ENCODE results near the gene C1QTNF1.
"Not testable (repeated sequence)": the region's sequence is repeated elsewhere in the genome, so short reads cannot be mapped to it uniquely, and the experiment has no call there.

The C1QTNF1 gene

DNA sequence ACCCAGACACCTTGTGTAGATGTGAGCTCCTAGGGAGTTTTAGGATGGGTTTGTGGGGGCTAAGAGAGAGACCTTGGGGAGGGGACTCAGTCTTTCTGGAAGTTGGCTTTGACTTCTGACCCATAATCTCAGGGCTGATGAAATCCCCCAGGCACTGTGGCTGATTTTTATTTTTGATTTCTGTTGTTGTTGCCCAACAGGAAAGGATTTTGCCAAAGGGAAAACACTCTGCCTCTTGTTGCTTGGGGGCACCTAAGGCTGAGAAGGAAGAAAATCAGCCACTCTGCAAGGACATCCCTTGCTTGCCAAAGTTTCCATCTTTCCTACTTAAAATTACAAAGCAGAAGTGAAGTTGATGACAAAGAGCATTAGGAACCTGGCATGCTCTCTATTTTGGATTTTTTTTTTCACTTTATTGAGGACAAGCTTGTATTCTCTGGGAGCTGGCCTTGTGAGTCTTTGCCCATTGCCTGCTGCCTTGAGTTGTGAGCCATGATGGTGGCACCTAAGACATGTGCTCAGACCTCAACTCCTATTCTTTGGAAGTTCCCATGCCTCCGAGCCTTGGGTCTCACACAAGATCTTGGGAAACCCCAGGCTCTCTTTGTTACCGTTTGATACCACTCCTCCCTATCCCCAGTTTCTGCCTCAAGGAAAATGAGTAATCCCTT, 3.2 kb upstream of the C1QTNF1 start:
- Histone ChIP-seq H3K27ac (no peak overlapping the region), H3K4me3 (ENCODE audit: low read depth, low read length) (no peak overlapping the region), H3K36me3 (replicated peaks) (no peaks in the 10 kb centered on the region), H3K27me3 (replicated peaks) (peaks cover 13% of the 10 kb centered on the region)
- TF ChIP-seq, protein P1, sequence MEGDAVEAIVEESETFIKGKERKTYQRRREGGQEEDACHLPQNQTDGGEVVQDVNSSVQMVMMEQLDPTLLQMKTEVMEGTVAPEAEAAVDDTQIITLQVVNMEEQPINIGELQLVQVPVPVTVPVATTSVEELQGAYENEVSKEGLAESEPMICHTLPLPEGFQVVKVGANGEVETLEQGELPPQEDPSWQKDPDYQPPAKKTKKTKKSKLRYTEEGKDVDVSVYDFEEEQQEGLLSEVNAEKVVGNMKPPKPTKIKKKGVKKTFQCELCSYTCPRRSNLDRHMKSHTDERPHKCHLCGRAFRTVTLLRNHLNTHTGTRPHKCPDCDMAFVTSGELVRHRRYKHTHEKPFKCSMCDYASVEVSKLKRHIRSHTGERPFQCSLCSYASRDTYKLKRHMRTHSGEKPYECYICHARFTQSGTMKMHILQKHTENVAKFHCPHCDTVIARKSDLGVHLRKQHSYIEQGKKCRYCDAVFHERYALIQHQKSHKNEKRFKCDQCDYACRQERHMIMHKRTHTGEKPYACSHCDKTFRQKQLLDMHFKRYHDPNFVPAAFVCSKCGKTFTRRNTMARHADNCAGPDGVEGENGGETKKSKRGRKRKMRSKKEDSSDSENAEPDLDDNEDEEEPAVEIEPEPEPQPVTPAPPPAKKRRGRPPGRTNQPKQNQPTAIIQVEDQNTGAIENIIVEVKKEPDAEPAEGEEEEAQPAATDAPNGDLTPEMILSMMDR (IDR thresholded peaks at IDR 0.05; ENCODE audit: low read depth, low read length, missing control alignments), result no peak
- no peak for DNase-seq
- in situ Hi-C loops (cut with HindIII; ENCODE audit: low pct_ligation_motif_present, low sequenced_read_pairs), result no loop called here

DNA sequence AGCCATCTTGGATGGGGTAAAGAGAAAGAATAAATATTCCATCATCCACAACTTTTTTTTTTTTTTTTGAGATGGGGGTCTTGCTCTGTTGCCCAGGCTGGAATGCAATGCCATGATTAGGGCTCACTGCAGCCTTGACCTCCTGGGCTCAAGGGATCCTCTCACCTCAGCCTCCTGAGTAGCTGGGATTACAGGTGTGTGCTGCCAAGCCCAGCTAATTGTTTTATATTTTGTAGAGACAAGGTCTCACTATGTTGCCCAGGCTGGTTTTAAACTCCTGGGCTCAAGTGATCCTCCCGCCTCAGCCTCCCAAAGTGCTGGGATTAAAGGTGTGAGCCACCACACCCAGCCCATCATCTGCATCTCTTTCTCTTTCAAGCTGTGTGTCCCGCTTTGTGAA, 2.0 kb upstream of the C1QTNF1 start:
- in situ Hi-C loops (cut with HindIII; ENCODE audit: low pct_ligation_motif_present, low sequenced_read_pairs); H3K27ac ChIP-seq; H3K4me3 ChIP-seq (ENCODE audit: low read depth, low read length); DNase-seq; H3K36me3 ChIP-seq (replicated peaks): not testable (repeated sequence)
- H3K27me3 ChIP-seq (replicated peaks), result peaks cover 13% of the 10 kb centered on the region

DNA sequence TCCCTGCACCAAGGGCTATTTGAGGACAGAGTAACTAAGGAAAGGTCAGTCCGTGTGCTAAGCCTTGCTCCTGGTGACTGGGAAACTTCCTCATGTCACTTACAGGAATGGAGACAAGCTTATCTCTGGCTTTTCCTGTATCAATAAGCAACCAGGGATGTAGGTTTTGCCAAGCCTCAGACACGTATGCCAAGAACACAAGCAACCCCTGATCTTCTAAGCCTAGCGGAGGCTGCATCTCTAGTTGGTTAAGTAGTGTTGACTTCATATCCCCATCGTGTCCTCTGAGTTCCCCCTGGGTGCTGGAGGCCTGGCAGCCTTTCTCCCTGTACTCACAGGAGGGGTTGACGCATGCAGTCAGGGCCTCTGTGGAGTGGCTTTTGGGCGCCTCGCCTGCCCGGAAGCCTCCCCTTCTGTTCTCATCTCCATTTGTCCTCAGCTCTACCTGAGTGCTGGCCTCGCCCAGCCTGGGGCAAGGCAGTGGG, 1.4 kb upstream of the C1QTNF1 start:
- Histone ChIP-seq H3K36me3 (replicated peaks) (no peaks in the 10 kb centered on the region), H3K4me3 (ENCODE audit: low read depth, low read length) (no peak overlapping the region), H3K27ac (no peak overlapping the region), H3K27me3 (replicated peaks) (peaks cover 13% of the 10 kb centered on the region)
- in situ Hi-C loops (cut with HindIII; ENCODE audit: low pct_ligation_motif_present, low sequenced_read_pairs), result no loop called here
- TF ChIP-seq, protein P1 (IDR thresholded peaks at IDR 0.05; ENCODE audit: low read depth, low read length, missing control alignments), result no peak
- no peak for DNase-seq

DNA sequence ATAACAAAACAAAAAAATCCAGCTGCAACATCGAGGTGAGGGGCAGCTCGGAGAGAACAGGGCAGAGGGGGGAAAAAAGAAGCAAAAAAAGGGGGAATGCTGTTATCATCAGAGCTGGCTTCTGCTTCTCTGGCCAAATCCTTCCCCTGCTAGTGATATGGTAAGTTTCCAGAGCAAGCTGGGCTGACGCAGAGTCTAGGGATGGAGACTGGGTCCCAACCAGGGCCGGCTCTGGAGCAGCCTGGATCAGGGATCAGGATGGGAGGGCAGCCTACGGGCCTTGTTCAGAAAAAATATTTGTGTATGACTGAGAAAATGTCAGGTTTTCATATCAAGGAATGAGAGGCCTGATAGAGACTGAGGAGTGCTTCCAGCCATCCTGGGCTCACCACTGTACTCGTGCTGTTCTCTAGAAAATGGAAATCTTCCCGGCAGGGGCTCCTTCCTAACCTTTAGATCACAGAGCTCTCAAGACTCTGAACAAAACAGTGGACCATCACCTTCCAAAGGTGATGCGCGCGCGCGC, 726 bp upstream of the C1QTNF1 start:
- in situ Hi-C loops (cut with HindIII; ENCODE audit: low pct_ligation_motif_present, low sequenced_read_pairs), result no loop called here

DNA sequence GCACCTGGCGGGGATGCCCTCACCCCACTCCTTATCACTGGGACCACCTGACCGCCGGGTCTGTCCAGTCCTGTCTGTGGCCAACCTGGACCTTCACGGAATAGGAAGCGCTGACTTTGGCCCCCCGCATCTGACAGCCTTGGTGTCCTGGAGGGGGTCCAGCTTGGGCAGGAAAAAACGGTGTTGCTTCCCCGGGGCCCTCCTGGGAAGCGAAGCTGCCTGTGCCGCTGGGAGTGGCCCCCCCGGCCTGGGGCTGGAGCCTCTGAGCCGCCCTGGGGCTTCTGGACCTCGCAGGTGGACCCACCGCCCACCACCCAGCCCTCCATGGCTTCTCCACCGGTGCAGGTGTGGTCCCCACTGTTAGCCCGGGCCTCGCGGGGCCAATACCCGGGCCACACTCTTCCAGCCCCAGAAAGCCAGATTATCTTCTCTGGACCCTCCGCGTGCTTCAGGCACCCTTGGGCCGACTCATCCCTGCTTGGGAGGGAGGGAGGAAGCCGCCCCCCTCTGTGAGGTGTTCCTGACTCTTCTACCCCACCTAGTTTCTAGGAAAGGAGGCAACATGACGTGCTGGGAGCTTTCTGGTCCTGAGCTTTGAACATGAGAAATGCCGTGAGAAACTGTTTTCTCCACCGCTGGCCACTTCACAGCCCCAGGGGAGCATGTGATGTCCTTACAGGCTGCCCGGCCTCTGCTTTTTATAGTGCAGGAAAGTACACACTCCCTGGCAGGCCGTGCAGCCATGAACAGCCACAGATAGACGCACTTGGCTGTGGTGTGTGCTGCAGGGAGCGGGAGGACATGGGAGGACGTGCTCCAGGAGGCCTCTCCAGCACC, 1.1 kb downstream of the C1QTNF1 start:
- DNase-seq, result no peak
- H3K27me3 ChIP-seq (replicated peaks), result peaks cover 15% of the 10 kb centered on the region
- TF ChIP-seq, protein P1 (IDR thresholded peaks at IDR 0.05; ENCODE audit: low read depth, low read length, missing control alignments), result no peak
- H3K4me3 ChIP-seq (ENCODE audit: low read depth, low read length), result peak overlapping the region; percentile 61
- no peaks in the 10 kb centered on the region for H3K36me3 ChIP-seq (replicated peaks)
- H3K27ac ChIP-seq, result no peak overlapping the region
- in situ Hi-C loops (cut with HindIII; ENCODE audit: low pct_ligation_motif_present, low sequenced_read_pairs), result no loop called here

More for the DNA sequence above, 726 bp upstream of the C1QTNF1 start:
- H3K36me3 ChIP-seq (replicated peaks), result no peaks in the 10 kb centered on the region
- H3K27ac ChIP-seq, result no peak overlapping the region
- H3K4me3 ChIP-seq (ENCODE audit: low read depth, low read length), result no peak overlapping the region
- TF ChIP-seq, protein P1 (IDR thresholded peaks at IDR 0.05; ENCODE audit: low read depth, low read length, missing control alignments), result no peak
- no peak for DNase-seq
- H3K27me3 ChIP-seq (replicated peaks), result peaks cover 16% of the 10 kb centered on the region
